Muscle of arm (tissue), 12 donors: ENCODE data around the gene TMEM266. TPM values are rescaled to one million over a fixed set of nuclear protein-coding genes. Genes with fewer than 3 reads are reported as not detected.

Experiments
- DNase-seq: peaks from one replicate; pipeline ENCODE4 v3.0.0-alpha.2; 2013
- polyA plus RNA-seq, 12 donors: library from polyadenylated mRNA; unstranded; fragments of 120-200 nt; gene quantifications; one replicate each; pipeline ENCODE4 v1.2.1, GENCODE V29; 2013; ENCODE audit not compliant: insufficient read length in 12 of 12

Gene TMEM266
- polyA plus RNA-seq, 12 donors: 0.27 to 1.5 (median 0.53) TPM; not detected in 2

- no peak for DNase-seq
Observed at GRCh38 chr15:76160426-76161152, 100.8 kb downstream of the TMEM266 start.

- DNase-seq: no peak
Observed at GRCh38 chr15:76161153-76162035, 101.6 kb downstream of the TMEM266 start.

GRCh38 chr15:76162036-76162398, 102.2 kb downstream of the TMEM266 start:
- no peak for DNase-seq

- DNase-seq: no peak
Observed at GRCh38 chr15:76162784-76163456, 103.1 kb downstream of the TMEM266 start.

GRCh38 chr15:76163457-76164295, 103.9 kb downstream of the TMEM266 start:
- DNase-seq: no peak

- DNase-seq: no peak
Observed at GRCh38 chr15:76164602-76165001, 104.8 kb downstream of the TMEM266 start.

GRCh38 chr15:76165951-76166350, 106.2 kb downstream of the TMEM266 start:
- no peak for DNase-seq

GRCh38 chr15:76168237-76168984, 108.6 kb downstream of the TMEM266 start:
- DNase-seq: no peak

GRCh38 chr15:76169018-76169417, 109.2 kb downstream of the TMEM266 start:
- no peak for DNase-seq

- DNase-seq: no peak
Observed at GRCh38 chr15:76169911-76170800, 110.4 kb downstream of the TMEM266 start.

GRCh38 chr15:76172782-76173181, 113.0 kb downstream of the TMEM266 start:
- DNase-seq: no peak

- no peak for DNase-seq
Observed at GRCh38 chr15:76173317-76173834, 113.6 kb downstream of the TMEM266 start.

- DNase-seq: no peak
Observed at GRCh38 chr15:76174654-76175053, 114.9 kb downstream of the TMEM266 start.

GRCh38 chr15:76175442-76175841, 115.7 kb downstream of the TMEM266 start:
- DNase-seq: no peak

- DNase-seq: no peak
Observed at GRCh38 chr15:76176059-76176458, 116.3 kb downstream of the TMEM266 start.

- no peak for DNase-seq
Observed at GRCh38 chr15:76176487-76177085, 116.8 kb downstream of the TMEM266 start.

- no peak for DNase-seq
Observed at GRCh38 chr15:76177491-76178040, 117.8 kb downstream of the TMEM266 start.

- peak; percentile 49 for DNase-seq
Observed at GRCh38 chr15:76178296-76179000, 118.7 kb downstream of the TMEM266 start.
